T-helper 17 cell (primary cell): ENCODE measurements around the gene ACP5. TPM values are rescaled to one million over a fixed set of nuclear protein-coding genes. Genes with fewer than 3 reads are reported as not detected.
"Not testable (repeated sequence)": the region's sequence is repeated elsewhere in the genome, so short reads cannot be mapped to it uniquely, and the experiment has no call there.

Source experiments
- ATAC-seq: fragments of 150-1000 bp; cut with Tn5 transposase; 2 replicates; pipeline ENCODE4 v1.10.0; 2021; ENCODE audit warnings: mild to moderate bottlenecking, moderate library complexity
- DNase-seq, 3 donors: peaks; one replicate each; pipeline versions ENCODE4 v3.0.0 to v3.0.0-alpha.2; 2020 to 2021
- H3K9me3 ChIP-seq: one replicate; pipeline ENCODE4 v1.7.0; 2013; ENCODE audit warnings: low read length, mild to moderate bottlenecking; ENCODE audit not compliant: control insufficient read depth, poor library complexity, severe bottlenecking
- H3K27ac Mint-ChIP-seq: one replicate; pipeline ENCODE4 v1.8.0; 2022; ENCODE audit warnings: mild to moderate bottlenecking, moderate library complexity, mixed read lengths
- H3K27me3 Mint-ChIP-seq: one replicate; pipeline ENCODE4 v1.8.0; 2022; ENCODE audit warnings: mixed read lengths
- H3K36me3 Mint-ChIP-seq: one replicate; pipeline ENCODE4 v1.8.0; 2022; ENCODE audit warnings: low read depth, mixed read lengths
- H3K4me1 Mint-ChIP-seq: one replicate; pipeline ENCODE4 v1.8.0; 2022; ENCODE audit warnings: mild to moderate bottlenecking, mixed read lengths
- H3K4me3 Mint-ChIP-seq: one replicate; pipeline ENCODE4 v1.8.0; 2022; ENCODE audit warnings: mild to moderate bottlenecking, moderate library complexity, mixed read lengths
- total RNA-seq, 4 donors: library from RNA in 2 of 4; stranded (reverse) in 2 of 4; gene quantifications; one replicate each; pipeline ENCODE4 v1.2.3 and lab custom pipeline; 2022 to 2026

ACP5 gene
- total RNA-seq, 2 donors from 2014 or later: 14.6 to 18.2 TPM

DNA sequence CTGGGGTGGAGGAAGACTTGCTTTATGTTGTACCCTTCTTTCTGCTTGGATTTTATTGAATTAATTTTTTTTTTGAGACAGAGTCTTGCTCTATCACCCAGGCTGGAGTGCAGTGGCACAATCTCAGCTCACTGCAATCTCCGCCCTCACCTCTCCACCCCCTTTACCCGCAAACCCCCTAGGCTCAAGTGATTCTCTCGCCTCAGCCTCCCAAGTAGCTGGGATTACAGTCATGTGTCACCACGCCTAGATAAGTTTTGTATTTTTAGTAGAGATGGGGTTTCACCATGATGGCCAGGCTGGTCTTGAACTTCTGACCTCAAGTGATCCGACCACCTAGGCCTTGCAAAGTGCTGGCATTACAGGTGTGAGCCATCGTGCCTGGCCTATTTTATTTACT lies 4.1 kb downstream of the ACP5 start:
- H3K4me1 Mint-ChIP-seq, H3K4me3 Mint-ChIP-seq, H3K27me3 Mint-ChIP-seq, H3K9me3 ChIP-seq, ATAC-seq, H3K27ac Mint-ChIP-seq, H3K36me3 Mint-ChIP-seq, DNase-seq: not testable (repeated sequence)

GRCh38 chr19:11570039-11570462 lies 7.4 kb downstream of the ACP5 start:
- H3K27ac Mint-ChIP-seq: no peak overlapping the region
- H3K4me3 Mint-ChIP-seq: no peak overlapping the region
- peaks cover 2% of the 10 kb centered on the region for H3K36me3 Mint-ChIP-seq
- no peak for DNase-seq
- H3K27me3 Mint-ChIP-seq: no peaks in the 10 kb centered on the region
- no peaks in the 10 kb centered on the region for H3K9me3 ChIP-seq
- no peaks in the 10 kb centered on the region for H3K4me1 Mint-ChIP-seq
- ATAC-seq: no peak

DNA sequence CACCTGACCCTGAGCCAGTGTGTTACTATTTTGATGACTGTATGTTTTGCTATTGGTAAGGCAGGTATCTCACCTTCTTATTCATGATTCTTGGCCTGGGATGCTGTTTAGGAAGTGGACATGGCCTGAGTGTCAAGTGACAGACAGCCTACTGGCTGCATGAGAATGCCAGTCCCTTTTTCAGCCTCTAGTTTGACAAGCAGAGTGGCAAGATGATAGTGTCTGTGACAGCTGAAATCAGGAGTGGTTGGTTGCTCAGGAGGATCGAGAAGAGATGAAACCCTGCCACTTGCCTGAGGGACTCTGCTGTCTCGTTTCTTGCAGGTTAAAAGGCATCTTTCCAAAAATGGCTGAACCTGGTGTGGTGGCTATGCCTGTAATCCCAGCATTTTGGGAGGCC lies 11.3 kb downstream of the ACP5 start:
- ATAC-seq (no peak), DNase-seq (no peak)
- Mint-ChIP-seq H3K27ac (no peak overlapping the region), H3K27me3 (no peaks in the 10 kb centered on the region), H3K36me3 (peaks cover 2% of the 10 kb centered on the region), H3K4me1 (peaks cover 2% of the 10 kb centered on the region), H3K4me3 (no peak overlapping the region)
- H3K9me3 ChIP-seq: no peaks in the 10 kb centered on the region

DNA sequence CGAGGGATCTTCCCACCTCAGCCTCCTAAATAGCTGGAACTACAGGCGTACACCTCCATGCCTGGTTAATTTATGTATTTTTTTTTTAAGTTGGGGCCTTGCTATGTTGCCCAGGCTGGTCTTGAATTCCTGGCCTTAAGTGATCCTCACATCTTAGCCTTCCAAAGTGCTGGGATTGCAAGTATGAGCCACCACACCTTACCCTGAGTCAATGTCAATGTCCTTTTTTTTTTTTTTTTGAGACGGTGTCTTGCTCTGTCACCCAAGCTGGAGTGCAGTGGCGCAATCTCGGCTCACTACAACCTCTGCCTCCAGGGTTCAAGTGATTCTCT lies 11.8 kb downstream of the ACP5 start:
- not testable (repeated sequence) for H3K27ac Mint-ChIP-seq, DNase-seq

GRCh38 chr19:11564082-11564807 lies 13.2 kb downstream of the ACP5 start:
- not testable (repeated sequence) for ATAC-seq, H3K27me3 Mint-ChIP-seq
- H3K27ac Mint-ChIP-seq: peak overlapping the region; percentile 60

More for the DNA sequence above, 11.8 kb downstream of the ACP5 start:
- not testable (repeated sequence) for H3K36me3 Mint-ChIP-seq, H3K9me3 ChIP-seq, ATAC-seq, H3K4me3 Mint-ChIP-seq, H3K4me1 Mint-ChIP-seq, H3K27me3 Mint-ChIP-seq

GRCh38 chr19:11563532-11563931 lies 13.9 kb downstream of the ACP5 start:
- H3K4me3 Mint-ChIP-seq: no peak overlapping the region
- H3K27me3 Mint-ChIP-seq: no peaks in the 10 kb centered on the region
- no peak for DNase-seq
- H3K36me3 Mint-ChIP-seq: peaks cover 5% of the 10 kb centered on the region
- H3K4me1 Mint-ChIP-seq: peaks cover 13% of the 10 kb centered on the region
- H3K9me3 ChIP-seq: no peaks in the 10 kb centered on the region
- no peak overlapping the region for H3K27ac Mint-ChIP-seq
- ATAC-seq: no peak

More at GRCh38 chr19:11564082-11564807, 13.2 kb downstream of the ACP5 start:
- H3K4me1 Mint-ChIP-seq: peaks cover 10% of the 10 kb centered on the region
- not testable (repeated sequence) for H3K9me3 ChIP-seq, DNase-seq, H3K36me3 Mint-ChIP-seq, H3K4me3 Mint-ChIP-seq

DNA sequence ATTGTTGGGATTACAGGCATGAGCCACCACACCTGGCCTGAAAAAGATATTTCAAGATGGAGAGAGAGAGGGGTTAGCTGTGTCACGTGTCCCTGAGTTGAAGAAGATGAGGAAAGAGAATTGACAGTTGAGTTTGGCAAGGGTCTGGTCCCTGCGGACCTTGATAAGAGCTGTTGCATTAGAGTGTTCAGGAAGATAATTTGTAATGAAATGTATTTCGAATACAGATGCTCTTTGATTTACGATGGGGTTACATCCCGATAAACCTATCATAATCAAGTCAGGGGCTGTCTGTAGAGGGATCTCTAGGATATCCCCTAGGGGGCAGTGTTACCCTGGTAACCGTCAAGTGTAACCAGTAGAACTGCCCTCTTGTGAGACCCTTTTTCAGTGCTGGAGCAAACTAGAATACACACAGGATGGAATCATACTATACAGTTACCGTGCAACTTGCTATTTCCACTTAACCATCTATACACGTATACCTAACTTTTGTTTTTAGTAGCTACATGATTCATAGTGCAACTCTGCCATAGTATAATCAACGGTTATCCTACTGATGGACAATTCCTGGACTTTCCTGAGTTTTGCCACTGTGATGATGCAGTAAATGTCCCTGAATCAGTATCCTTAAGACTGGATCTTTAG lies 16.9 kb downstream of the ACP5 start:
- H3K9me3 ChIP-seq: no peaks in the 10 kb centered on the region
- peak; percentile 45 for ATAC-seq
- no peaks in the 10 kb centered on the region for H3K27me3 Mint-ChIP-seq
- peak overlapping the region; percentile 75 for H3K27ac Mint-ChIP-seq
- DNase-seq: peak in 1 of 3 donors; percentile 25
- H3K4me3 Mint-ChIP-seq: peak overlapping the region; percentile 85
- H3K4me1 Mint-ChIP-seq: peaks cover 36% of the 10 kb centered on the region
- peaks cover 6% of the 10 kb centered on the region for H3K36me3 Mint-ChIP-seq

GRCh38 chr19:11558881-11559828 lies 18.3 kb downstream of the ACP5 start, which contains the start of gene ELOF1:
TSS of gene ELOF1 (minus strand) at chr19:11559230. CDS start at chr19:11554347, 4,883 bp downstream.
- Mint-ChIP-seq H3K27ac (peak within 1 kb of the TSS; percentile 86), H3K4me1 (peaks cover 40% of the 10 kb centered on the region), H3K4me3 (peak within 1 kb of the TSS; percentile 98), H3K36me3 (peaks cover 6% of the 10 kb centered on the region), H3K27me3 (no peaks in the 10 kb centered on the region)
- peak; percentile 94 for ATAC-seq
- no peaks in the 10 kb centered on the region for H3K9me3 ChIP-seq
- DNase-seq: peak; percentile 92 to 94 (median 93)

DNA sequence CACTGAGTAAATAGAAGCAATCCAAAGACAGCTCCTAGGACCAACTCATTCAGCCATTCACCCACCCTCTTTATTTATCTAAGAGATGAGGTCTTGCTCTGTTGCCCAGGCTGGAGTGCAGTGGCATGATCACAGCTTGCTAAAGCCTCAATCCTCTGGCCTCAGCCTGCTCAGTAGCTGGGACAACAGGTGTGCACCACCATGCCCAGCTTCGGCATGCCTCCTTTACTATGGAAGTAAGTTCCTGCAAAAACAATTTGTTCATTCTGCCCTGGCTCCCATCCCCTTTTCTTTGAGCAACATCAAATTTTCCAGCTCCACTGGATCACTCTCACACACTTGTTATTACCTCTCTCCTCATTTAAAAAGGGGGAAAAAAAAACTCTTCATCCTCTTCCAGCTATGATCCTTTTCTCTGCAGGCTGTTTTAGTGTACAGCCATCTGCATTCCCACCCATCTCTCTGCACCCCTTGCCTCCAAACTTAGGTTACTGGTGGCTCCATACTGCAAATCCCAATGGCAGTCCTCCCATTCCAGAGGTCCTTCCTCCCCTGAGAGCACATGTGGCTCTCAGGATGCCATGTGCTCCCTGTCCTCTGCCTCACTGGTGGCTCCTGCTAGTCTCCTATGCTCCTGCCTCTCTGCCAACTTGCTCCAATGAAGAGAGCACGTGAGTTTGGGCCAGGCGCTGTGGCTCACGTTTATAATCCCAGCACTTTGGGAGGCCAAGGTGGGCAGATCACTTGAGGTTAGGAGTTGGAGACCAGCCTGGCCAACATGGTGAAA lies 20.6 kb downstream of the ACP5 start:
- Mint-ChIP-seq H3K4me3 (peak overlapping the region; percentile 78), H3K27ac (peak overlapping the region; percentile 72), H3K4me1 (peaks cover 40% of the 10 kb centered on the region), H3K27me3 (no peaks in the 10 kb centered on the region), H3K36me3 (peaks cover 6% of the 10 kb centered on the region)
- DNase-seq (no peak), ATAC-seq (no peak)
- H3K9me3 ChIP-seq: no peaks in the 10 kb centered on the region

- H3K4me1 Mint-ChIP-seq: peaks cover 34% of the 10 kb centered on the region
- H3K4me3 Mint-ChIP-seq: peak overlapping the region; percentile 50
Observed at GRCh38 chr19:11555246-11555645, 22.2 kb downstream of the ACP5 start.

GRCh38 chr19:11554160-11554559 lies 23.3 kb downstream of the ACP5 start:
- no peaks in the 10 kb centered on the region for H3K9me3 ChIP-seq
- peaks cover 4% of the 10 kb centered on the region for H3K36me3 Mint-ChIP-seq
- H3K27ac Mint-ChIP-seq: peak overlapping the region; percentile 34
- no peaks in the 10 kb centered on the region for H3K27me3 Mint-ChIP-seq
- H3K4me3 Mint-ChIP-seq: peak overlapping the region; percentile 70
- ATAC-seq: no peak
- no peak for DNase-seq
- peaks cover 30% of the 10 kb centered on the region for H3K4me1 Mint-ChIP-seq

More at GRCh38 chr19:11555246-11555645, 22.2 kb downstream of the ACP5 start:
- no peaks in the 10 kb centered on the region for H3K27me3 Mint-ChIP-seq
- H3K9me3 ChIP-seq: no peaks in the 10 kb centered on the region
- no peak for ATAC-seq
- peaks cover 6% of the 10 kb centered on the region for H3K36me3 Mint-ChIP-seq
- DNase-seq: no peak
- H3K27ac Mint-ChIP-seq: no peak overlapping the region

DNA sequence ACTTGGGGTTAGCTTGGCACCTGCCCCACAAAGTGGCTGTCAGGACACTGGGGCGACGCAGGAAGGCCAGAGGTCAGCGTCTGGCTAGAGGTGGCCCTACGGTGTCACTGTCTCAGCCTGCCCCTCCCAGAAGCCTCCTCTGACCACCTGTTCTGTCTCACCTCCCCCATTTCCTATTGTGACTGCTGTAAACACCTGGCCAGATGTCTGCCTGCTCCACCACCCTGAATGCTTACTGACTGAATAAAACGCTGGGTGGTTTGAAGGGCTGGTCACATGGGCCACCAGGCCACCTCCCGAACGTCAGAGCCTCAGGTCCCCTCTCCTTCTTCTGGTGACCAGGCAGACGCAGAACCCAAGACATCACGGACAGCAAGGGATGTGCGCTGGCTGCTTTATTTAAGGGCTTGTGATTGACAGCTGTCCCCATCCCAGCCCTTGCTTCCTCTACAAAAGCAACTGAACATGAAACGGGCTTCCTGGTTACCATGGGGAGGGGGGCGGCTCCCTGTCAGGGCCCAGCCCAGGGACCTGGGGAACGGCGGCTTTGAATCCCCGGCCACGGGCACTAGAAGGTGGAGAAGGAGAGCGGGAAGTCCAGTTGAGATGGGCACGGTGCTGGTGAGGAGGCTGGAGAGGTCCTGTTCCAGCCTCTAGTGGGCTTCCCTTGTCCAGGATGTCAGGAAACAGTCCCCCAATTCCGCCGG lies 24.6 kb downstream of the ACP5 start:
- no peak for ATAC-seq
- peaks cover 23% of the 10 kb centered on the region for H3K4me1 Mint-ChIP-seq
- no peak for DNase-seq
- H3K27me3 Mint-ChIP-seq: no peaks in the 10 kb centered on the region
- H3K36me3 Mint-ChIP-seq: peaks cover 3% of the 10 kb centered on the region
- H3K9me3 ChIP-seq: no peaks in the 10 kb centered on the region
- H3K4me3 Mint-ChIP-seq: no peak overlapping the region
- H3K27ac Mint-ChIP-seq: peak overlapping the region; percentile 34
